ENCODE data around the gene HFE. TPM values are rescaled to one million over a fixed set of nuclear protein-coding genes. Genes with fewer than 3 reads are reported as not detected.
A peak's percentile ranks its signal among the peaks of the same experiment; 100 is the strongest.

HFE gene
- total RNA-seq, 4 donors from 2014 or later, result 7.5 to 9.8 (median 8.3) TPM

- Histone ChIP-seq H3K4me1 (peaks cover 24 to 25% of the 10 kb centered on the region in 2 donors), H3K4me3 (replicated peaks in 1 of 3) (no peak overlapping the region), H3K27me3 (no peaks in the 10 kb centered on the region), H3K36me3 (no peaks in the 10 kb centered on the region), H3K9me3 (no peaks in the 10 kb centered on the region), H3K27ac (peak overlapping the region in 1 of 3 donors; percentile 21)
- WGBS, 2 donors, result 76 to 77% methylated on average over 5 of the region's 5 CpGs
- intact Hi-C loops (cut with DNase I), result loop anchor here (10.0 kb wide), 1 partner anchor 57 kb away; a partner anchor contains a TSS
- no peak for DNase-seq
- TF ChIP-seq, protein P1, sequence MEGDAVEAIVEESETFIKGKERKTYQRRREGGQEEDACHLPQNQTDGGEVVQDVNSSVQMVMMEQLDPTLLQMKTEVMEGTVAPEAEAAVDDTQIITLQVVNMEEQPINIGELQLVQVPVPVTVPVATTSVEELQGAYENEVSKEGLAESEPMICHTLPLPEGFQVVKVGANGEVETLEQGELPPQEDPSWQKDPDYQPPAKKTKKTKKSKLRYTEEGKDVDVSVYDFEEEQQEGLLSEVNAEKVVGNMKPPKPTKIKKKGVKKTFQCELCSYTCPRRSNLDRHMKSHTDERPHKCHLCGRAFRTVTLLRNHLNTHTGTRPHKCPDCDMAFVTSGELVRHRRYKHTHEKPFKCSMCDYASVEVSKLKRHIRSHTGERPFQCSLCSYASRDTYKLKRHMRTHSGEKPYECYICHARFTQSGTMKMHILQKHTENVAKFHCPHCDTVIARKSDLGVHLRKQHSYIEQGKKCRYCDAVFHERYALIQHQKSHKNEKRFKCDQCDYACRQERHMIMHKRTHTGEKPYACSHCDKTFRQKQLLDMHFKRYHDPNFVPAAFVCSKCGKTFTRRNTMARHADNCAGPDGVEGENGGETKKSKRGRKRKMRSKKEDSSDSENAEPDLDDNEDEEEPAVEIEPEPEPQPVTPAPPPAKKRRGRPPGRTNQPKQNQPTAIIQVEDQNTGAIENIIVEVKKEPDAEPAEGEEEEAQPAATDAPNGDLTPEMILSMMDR (IDR thresholded peaks at IDR 0.05), result no peak
- no peak for TF ChIP-seq POLR2A (IDR thresholded peaks at IDR 0.05)
These were observed 41.0 kb downstream of the HFE start for GRCh38 chr6:26128013-26128771.

- no peak for DNase-seq
- H3K9me3 ChIP-seq, result no peaks in the 10 kb centered on the region
- H3K27ac ChIP-seq, result no peak overlapping the region
- peaks cover 24 to 25% of the 10 kb centered on the region in 2 donors for H3K4me1 ChIP-seq
- intact Hi-C loops (cut with DNase I), result loop anchor here (10.0 kb wide), 1 partner anchor 55 kb away; a partner anchor contains a TSS
- H3K27me3 ChIP-seq, result no peaks in the 10 kb centered on the region
- no peak overlapping the region for H3K4me3 ChIP-seq (replicated peaks in 1 of 3)
- TF ChIP-seq, protein P1 (IDR thresholded peaks at IDR 0.05), result no peak
- TF ChIP-seq POLR2A (IDR thresholded peaks at IDR 0.05), result no peak
- 88 to 95% methylated on average over 1 of the region's 1 CpG for WGBS, 2 donors
- H3K36me3 ChIP-seq, result no peaks in the 10 kb centered on the region
These were observed 42.4 kb downstream of the HFE start for GRCh38 chr6:26129656-26130055.

GRCh38 chr6:26130581-26131249 is 43.5 kb downstream of the HFE start:
- peaks cover 30 to 31% of the 10 kb centered on the region in 2 donors for H3K4me1 ChIP-seq
- DNase-seq, result no peak
- H3K27me3 ChIP-seq, result no peaks in the 10 kb centered on the region
- H3K4me3 ChIP-seq (replicated peaks in 1 of 3), result no peak overlapping the region
- 96 to 97% methylated on average over 6 of the region's 6 CpGs for WGBS, 2 donors
- H3K9me3 ChIP-seq, result no peaks in the 10 kb centered on the region
- intact Hi-C loops (cut with DNase I), result no loop called here
- H3K27ac ChIP-seq, result no peak overlapping the region
- no peaks in the 10 kb centered on the region for H3K36me3 ChIP-seq
- TF ChIP-seq POLR2A (IDR thresholded peaks at IDR 0.05), result no peak
- TF ChIP-seq, protein P1 (IDR thresholded peaks at IDR 0.05), result no peak

DNA sequence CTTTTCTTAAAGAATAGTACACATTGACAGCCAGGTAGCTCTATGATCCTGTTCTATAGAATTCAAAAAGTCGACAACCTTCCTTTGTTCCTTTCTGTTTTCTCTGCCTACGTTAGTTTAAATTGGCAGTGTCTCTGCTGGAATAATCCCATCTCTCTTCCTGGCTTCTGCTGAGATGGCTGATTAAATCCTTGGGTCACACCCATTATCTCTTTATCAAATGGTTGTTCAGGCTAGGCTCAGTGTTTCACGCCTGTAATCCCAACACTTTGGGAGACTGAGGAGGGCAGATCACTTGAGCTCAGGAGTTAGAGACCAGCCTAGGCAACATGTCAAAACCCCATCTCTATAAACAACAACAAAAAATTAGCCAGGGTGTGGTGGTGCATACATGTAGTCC is 44.4 kb downstream of the HFE start:
- no peaks in the 10 kb centered on the region for H3K36me3 ChIP-seq
- no peak overlapping the region for H3K4me3 ChIP-seq (replicated peaks in 1 of 3)
- peaks cover 26 to 32% of the 10 kb centered on the region in 2 donors for H3K4me1 ChIP-seq
- intact Hi-C loops (cut with DNase I), result no loop called here
- no peak for DNase-seq
- no peak overlapping the region for H3K27ac ChIP-seq
- no peak for TF ChIP-seq POLR2A (IDR thresholded peaks at IDR 0.05)
- TF ChIP-seq, protein P1 (IDR thresholded peaks at IDR 0.05), result no peak
- H3K9me3 ChIP-seq, result no peaks in the 10 kb centered on the region
- WGBS, 2 donors, result 78 to 79% methylated on average over 3 of the region's 3 CpGs
- H3K27me3 ChIP-seq, result no peaks in the 10 kb centered on the region

- peaks cover 0 to 5% of the 10 kb centered on the region in 2 donors for H3K36me3 ChIP-seq
- WGBS, 2 donors, result 91 to 93% methylated on average over 2 of the region's 2 CpGs
- H3K9me3 ChIP-seq, result no peaks in the 10 kb centered on the region
- no peak overlapping the region for H3K4me3 ChIP-seq (replicated peaks in 1 of 3)
- DNase-seq, result no peak
- peaks cover 8 to 19% of the 10 kb centered on the region in 2 donors for H3K4me1 ChIP-seq
- H3K27ac ChIP-seq, result no peak overlapping the region
- no peaks in the 10 kb centered on the region for H3K27me3 ChIP-seq
- intact Hi-C loops (cut with DNase I), result no loop called here
- TF ChIP-seq, protein P1 (IDR thresholded peaks at IDR 0.05), result no peak
These were observed 46.5 kb downstream of the HFE start for GRCh38 chr6:26133730-26134129.
